BE2C (cell line): ENCODE measurements around the gene SHOX.

Experiments used
- DNase-seq: peaks from one replicate; pipeline ENCODE4 v3.0.0-alpha.2; 2020
- H3K27me3 ChIP-seq: fragments of 250-450 bp; sonication (Bioruptor Pico); 2 replicates; pipeline ENCODE4 v1.5.1; 2020; ENCODE audit warnings: mild to moderate bottlenecking
- H3K36me3 ChIP-seq: fragments of 250-450 bp; sonication (Bioruptor Pico); 2 replicates; pipeline ENCODE4 v1.5.1; 2020; ENCODE audit warnings: mild to moderate bottlenecking
- H3K4me1 ChIP-seq: fragments of 250-450 bp; sonication (Bioruptor Pico); 2 replicates; pipeline ENCODE4 v1.5.1; 2020
- H3K4me3 ChIP-seq: 2 replicates; pipeline ENCODE4 v1.5.1; 2011; ENCODE audit warnings: low read depth, low read length
- H3K9me3 ChIP-seq: fragments of 250-450 bp; sonication (Bioruptor Pico); 2 replicates; pipeline ENCODE4 v1.5.1; 2020
- CTCF ChIP-seq: IDR thresholded peaks from 2 replicates; pipeline ENCODE4 v1.5.1; 2012; ENCODE audit warnings: mild to moderate bottlenecking, low read depth, low read length

Gene SHOX

GRCh38 chrX:700936-701335 lies 70.3 kb downstream of the SHOX start:
- DNase-seq: no peak
- no peaks in the 10 kb centered on the region for H3K36me3 ChIP-seq
- H3K4me1 ChIP-seq: no peaks in the 10 kb centered on the region
- H3K4me3 ChIP-seq: no peak overlapping the region
- no peak for TF ChIP-seq CTCF
- H3K27me3 ChIP-seq: no peaks in the 10 kb centered on the region
- H3K9me3 ChIP-seq: no peaks in the 10 kb centered on the region

- Histone ChIP-seq H3K36me3 (no peaks in the 10 kb centered on the region), H3K9me3 (no peaks in the 10 kb centered on the region), H3K4me1 (no peaks in the 10 kb centered on the region), H3K27me3 (no peaks in the 10 kb centered on the region), H3K4me3 (no peak overlapping the region)
- no peak for TF ChIP-seq CTCF
- no peak for DNase-seq
Measured at GRCh38 chrX:701673-702072, 71.1 kb downstream of the SHOX start.

GRCh38 chrX:703466-703865 lies 72.9 kb downstream of the SHOX start:
- Histone ChIP-seq H3K4me1 (no peaks in the 10 kb centered on the region), H3K36me3 (no peaks in the 10 kb centered on the region), H3K4me3 (no peak overlapping the region), H3K9me3 (no peaks in the 10 kb centered on the region), H3K27me3 (no peaks in the 10 kb centered on the region)
- DNase-seq: no peak
- no peak for TF ChIP-seq CTCF

GRCh38 chrX:703866-704265 lies 73.3 kb downstream of the SHOX start:
- Histone ChIP-seq H3K9me3 (no peaks in the 10 kb centered on the region), H3K36me3 (no peaks in the 10 kb centered on the region), H3K27me3 (no peaks in the 10 kb centered on the region), H3K4me3 (no peak overlapping the region), H3K4me1 (no peaks in the 10 kb centered on the region)
- no peak for TF ChIP-seq CTCF
- DNase-seq: no peak
